Thymus (tissue), 14 donors: ENCODE measurements around the gene GMNN. TPM values are rescaled to one million over a fixed set of nuclear protein-coding genes. Genes with fewer than 3 reads are reported as not detected.
"Not testable (repeated sequence)": the region's sequence is repeated elsewhere in the genome, so short reads cannot be mapped to it uniquely, and the experiment has no call there.

Source experiments
- DNase-seq, 9 donors: peaks; one replicate each; pipeline ENCODE4 v3.0.0-alpha.2; 2013; ENCODE audit warnings: low spot score in 9 of 9, low read depth in 6 of 9, missing footprints in 1 of 9
- H3K27ac ChIP-seq, 2 donors: one replicate each; pipeline ENCODE4 v1.5.1; 2013; ENCODE audit warnings: control low read depth in 1 of 2, low read depth in 1 of 2, low read length in 1 of 2, mild to moderate bottlenecking in 1 of 2, moderate library complexity in 1 of 2
- H3K27me3 ChIP-seq, 2 donors: one replicate each; pipeline ENCODE4 v1.5.1; 2013; ENCODE audit warnings: low read length in 1 of 2; ENCODE audit not compliant: control insufficient read depth in 2 of 2, insufficient read depth in 1 of 2
- H3K36me3 ChIP-seq, 2 donors: one replicate each; pipeline ENCODE4 v1.5.1; 2013; ENCODE audit warnings: low read length in 1 of 2, mild to moderate bottlenecking in 1 of 2, moderate library complexity in 1 of 2; ENCODE audit not compliant: control insufficient read depth in 2 of 2, insufficient read depth in 2 of 2
- H3K4me1 ChIP-seq, 2 donors: one replicate each; pipeline ENCODE4 v1.5.1; 2013; ENCODE audit warnings: low read length in 2 of 2; ENCODE audit not compliant: control insufficient read depth in 2 of 2, insufficient read depth in 2 of 2
- H3K4me3 ChIP-seq, 2 donors: one replicate each; pipeline ENCODE4 v1.5.1; 2013; ENCODE audit warnings: low read length in 2 of 2, control low read depth in 1 of 2, mild to moderate bottlenecking in 1 of 2
- H3K9me3 ChIP-seq, 2 donors: one replicate each; pipeline ENCODE4 v1.5.1; 2013; ENCODE audit warnings: low read length in 1 of 2, mild to moderate bottlenecking in 1 of 2; ENCODE audit not compliant: control insufficient read depth in 2 of 2, insufficient read depth in 1 of 2
- WGBS: extraction: QIAGEN DNeasy Blood & Tissue Kit; methylation state at CpG from one replicate; pipeline ENCODE4 v1.1.7; 2013; 5-methylcytosine and 5-hydroxymethylcytosine counted together
- long read RNA-seq, 10 donors: transcript quantifications; one replicate each; lab custom pipeline, GENCODE V29; 2026
- polyA plus RNA-seq: library from polyadenylated mRNA; stranded (reverse); fragments of 200-250 nt; gene quantifications from one replicate; pipeline ENCODE4 v1.2.3, GENCODE V29; 2013
- total RNA-seq: library from RNA; stranded (reverse); fragments of 120-200 nt; gene quantifications from one replicate; pipeline ENCODE4 v1.2.4, GENCODE V29; 2013
- donor health status: healthy.

GMNN gene
- total RNA-seq: 66.5 TPM
- 21.6 TPM for polyA plus RNA-seq
- long read RNA-seq, donor 1, partial matches to known transcripts: 0 of 6 reads
- long read RNA-seq, donor 1, other reads (novel, unspliced or antisense): 0 of 6 reads
- long read RNA-seq, donor 2: 0 reads
- long read RNA-seq, donor 3, transcript GMNN-201 (7 exons, 1,262 nt): major isoform, 23 of 65 reads
- long read RNA-seq, donor 3, transcript GMNN-202 (7 exons, 1,133 nt): minor isoform, 13 of 65 reads
- long read RNA-seq, donor 3, partial matches to known transcripts: 12 of 65 reads
- long read RNA-seq, donor 3, other reads (novel, unspliced or antisense): 17 of 65 reads
- long read RNA-seq, donor 4, transcript GMNN-202 (7 exons, 1,133 nt): major isoform, 5 of 10 reads
- long read RNA-seq, donor 4, partial matches to known transcripts: 0 of 10 reads
- long read RNA-seq, donor 4, other reads (novel, unspliced or antisense): 0 of 10 reads
- long read RNA-seq, donor 5, transcript GMNN-201 (7 exons, 1,262 nt): minor isoform, 17 of 59 reads
- long read RNA-seq, donor 5, transcript GMNN-202 (7 exons, 1,133 nt): major isoform, 23 of 59 reads
- long read RNA-seq, donor 5, transcript GMNN-205 (2 exons, 679 nt): minor isoform, 5 of 59 reads
- long read RNA-seq, donor 5, partial matches to known transcripts: 0 of 59 reads
- long read RNA-seq, donor 5, other reads (novel, unspliced or antisense): 12 of 59 reads
- long read RNA-seq, donor 6, transcript GMNN-202 (7 exons, 1,133 nt): minor isoform, 7 of 25 reads
- long read RNA-seq, donor 6, transcript GMNN-201 (7 exons, 1,262 nt): major isoform, 10 of 25 reads
- long read RNA-seq, donor 6, partial matches to known transcripts: 0 of 25 reads
- long read RNA-seq, donor 6, other reads (novel, unspliced or antisense): 5 of 25 reads
- long read RNA-seq, donor 7, transcript GMNN-202 (7 exons, 1,133 nt): minor isoform, 14 of 37 reads
- long read RNA-seq, donor 7, transcript GMNN-201 (7 exons, 1,262 nt): major isoform, 16 of 37 reads
- long read RNA-seq, donor 7, partial matches to known transcripts: 0 of 37 reads
- long read RNA-seq, donor 7, other reads (novel, unspliced or antisense): 7 of 37 reads
- long read RNA-seq, donor 8, partial matches to known transcripts: 0 of 7 reads
- long read RNA-seq, donor 8, other reads (novel, unspliced or antisense): 0 of 7 reads
- long read RNA-seq, donor 9, transcript GMNN-202 (7 exons, 1,133 nt): minor isoform, 7 of 23 reads
- long read RNA-seq, donor 9, transcript GMNN-201 (7 exons, 1,262 nt): major isoform, 11 of 23 reads
- long read RNA-seq, donor 9, partial matches to known transcripts: 0 of 23 reads
- long read RNA-seq, donor 9, other reads (novel, unspliced or antisense): 5 of 23 reads
- long read RNA-seq, donor 10, transcript GMNN-201 (7 exons, 1,262 nt): major isoform, 6 of 11 reads
- long read RNA-seq, donor 10, partial matches to known transcripts: 0 of 11 reads
- long read RNA-seq, donor 10, other reads (novel, unspliced or antisense): 0 of 11 reads

- no peaks in the 10 kb centered on the region for H3K27me3 ChIP-seq
- peak; percentile 80 to 98 (median 93) for DNase-seq
- peaks cover 0 to 4% of the 10 kb centered on the region in 2 donors for H3K36me3 ChIP-seq
- H3K4me3 ChIP-seq: peak within 1 kb of the TSS; percentile 72 to 83
- under 1% methylated on average over 75 of the region's 75 CpGs for WGBS
- H3K4me1 ChIP-seq: peaks cover 6 to 10% of the 10 kb centered on the region in 2 donors
- no peaks in the 10 kb centered on the region for H3K9me3 ChIP-seq
- H3K27ac ChIP-seq: peak within 1 kb of the TSS; percentile 94 to 98
These were observed at the start of gene GMNN for GRCh38 chr6:24774696-24775519. GMNN (plus strand) TSS chr6:24774937; CDS start chr6:24777247, 2,310 bp downstream.

- DNase-seq, H3K27ac ChIP-seq, H3K9me3 ChIP-seq, H3K4me3 ChIP-seq, H3K36me3 ChIP-seq, H3K27me3 ChIP-seq, H3K4me1 ChIP-seq: not testable (repeated sequence)
- WGBS: 97% methylated on average over 3 of the region's 3 CpGs
These were observed 44.1 kb upstream of the GMNN start for GRCh38 chr6:24730653-24731052.

- not testable (repeated sequence) for H3K9me3 ChIP-seq, H3K27ac ChIP-seq, H3K36me3 ChIP-seq, H3K4me1 ChIP-seq, H3K27me3 ChIP-seq, DNase-seq, H3K4me3 ChIP-seq
- 93% methylated on average over 6 of the region's 6 CpGs for WGBS
These were observed 43.1 kb upstream of the GMNN start for GRCh38 chr6:24731456-24732134.

GRCh38 chr6:24734166-24734565, 40.6 kb upstream of the GMNN start:
- peaks cover 3 to 9% of the 10 kb centered on the region in 2 donors for H3K9me3 ChIP-seq

GRCh38 chr6:24734710-24735109, 40.0 kb upstream of the GMNN start:
- H3K27me3 ChIP-seq, H3K36me3 ChIP-seq, H3K9me3 ChIP-seq, H3K4me1 ChIP-seq, H3K4me3 ChIP-seq, DNase-seq, H3K27ac ChIP-seq: not testable (repeated sequence)
- 98% methylated on average over 4 of the region's 4 CpGs for WGBS

More at GRCh38 chr6:24734166-24734565, 40.6 kb upstream of the GMNN start:
- no peaks in the 10 kb centered on the region for H3K36me3 ChIP-seq
- 100% methylated on average over 1 of the region's 1 CpG for WGBS
- no peaks in the 10 kb centered on the region for H3K4me1 ChIP-seq
- no peak overlapping the region for H3K4me3 ChIP-seq
- H3K27me3 ChIP-seq: no peaks in the 10 kb centered on the region
- H3K27ac ChIP-seq: no peak overlapping the region
- DNase-seq: no peak

- Histone ChIP-seq H3K27me3 (no peaks in the 10 kb centered on the region), H3K36me3 (no peaks in the 10 kb centered on the region), H3K4me1 (no peaks in the 10 kb centered on the region), H3K9me3 (no peaks in the 10 kb centered on the region), H3K27ac (no peak overlapping the region), H3K4me3 (no peak overlapping the region)
- WGBS: 92% methylated on average over 3 of the region's 3 CpGs
- DNase-seq: no peak
These were observed 36.0 kb upstream of the GMNN start for GRCh38 chr6:24738741-24739140.

- Histone ChIP-seq H3K27ac (no peak overlapping the region), H3K4me1 (no peaks in the 10 kb centered on the region), H3K4me3 (no peak overlapping the region), H3K27me3 (no peaks in the 10 kb centered on the region), H3K36me3 (no peaks in the 10 kb centered on the region), H3K9me3 (no peaks in the 10 kb centered on the region)
- no peak for DNase-seq
These were observed 33.9 kb upstream of the GMNN start for GRCh38 chr6:24740861-24741260.
